Tibial artery (tissue), 4 donors: Measurements from ENCODE around the gene KCNA2.

Experiments used
- DNase-seq, 2 donors: peaks; one replicate each; pipeline ENCODE4 v3.0.0-alpha.2; 2019
- H3K27ac ChIP-seq, 2 donors: fragments of 200-600 bp; sonication (generic) in 1 of 2; 1 replicate in 1 of 2; 2 replicates in 1 of 2; pipeline ENCODE4 v1.5.1; 2018 to 2019; ENCODE audit warnings: mild to moderate bottlenecking in 1 of 2
- H3K27me3 ChIP-seq, 2 donors: fragments of 200-600 bp; sonication (generic) in 1 of 2; one replicate each; pipeline versions ENCODE4 v1.5.1 to v1.6.0; 2016 to 2019
- H3K36me3 ChIP-seq, 3 donors: fragments of 200-600 bp; sonication (generic) in 2 of 3; one replicate each; pipeline ENCODE4 v1.5.1; 2016 to 2019; ENCODE audit warnings: mild to moderate bottlenecking in 2 of 3
- H3K4me1 ChIP-seq, 4 donors: fragments of 200-600 bp; sonication (generic) in 2 of 4; 1 replicate in 3 of 4; 2 replicates in 1 of 4; pipeline ENCODE4 v1.5.1; 2016 to 2019
- H3K4me3 ChIP-seq, 2 donors: fragments of 200-600 bp; sonication (generic) in 1 of 2; 1 replicate in 1 of 2; 2 replicates in 1 of 2; pipeline ENCODE4 v1.5.1; 2018 to 2019; ENCODE audit warnings: mild to moderate bottlenecking in 2 of 2
- H3K9me3 ChIP-seq, 3 donors: fragments of 200-600 bp; sonication (generic) in 1 of 3; one replicate each; pipeline ENCODE4 v1.5.1; 2016 to 2019
- CTCF ChIP-seq, 2 experiments: fragments of 200-600 bp in 1 of 2; fragments of 450-650 bp in 1 of 2; IDR thresholded peaks; one replicate each; pipeline ENCODE4 v1.5.1; 2017 to 2019; ENCODE audit warnings: antibody characterized with exemption in 2 of 2, mild to moderate bottlenecking in 1 of 2, moderate library complexity in 1 of 2
- intact Hi-C: fragments of 100-400 bp; cut with DNase I; formaldehyde crosslinking; loops from one replicate; pipeline ENCODE4 v1.15.0; 2023; ENCODE audit warnings: low total_unique reads

The KCNA2 gene

GRCh38 chr1:110555807-110556470 lies 50.2 kb downstream of the KCNA2 start:
- no peak for TF ChIP-seq CTCF (IDR thresholded peaks at IDR 0.05)
- Histone ChIP-seq H3K27me3 (peaks cover 0 to 2% of the 10 kb centered on the region in 2 donors), H3K27ac (peak overlapping the region in 1 of 2 donors; percentile 57), H3K36me3 (no peaks in the 10 kb centered on the region), H3K4me3 (peak overlapping the region; percentile 43 to 52), H3K9me3 (no peaks in the 10 kb centered on the region), H3K4me1 (peaks cover 0 to 20% (median 13%) of the 10 kb centered on the region in 4 donors)
- intact Hi-C loops, result loop anchor here (10.0 kb wide), 1 partner anchor 59 kb away; no protein-coding TSS in a partner anchor
- DNase-seq, result peak; percentile 31 to 77

DNA sequence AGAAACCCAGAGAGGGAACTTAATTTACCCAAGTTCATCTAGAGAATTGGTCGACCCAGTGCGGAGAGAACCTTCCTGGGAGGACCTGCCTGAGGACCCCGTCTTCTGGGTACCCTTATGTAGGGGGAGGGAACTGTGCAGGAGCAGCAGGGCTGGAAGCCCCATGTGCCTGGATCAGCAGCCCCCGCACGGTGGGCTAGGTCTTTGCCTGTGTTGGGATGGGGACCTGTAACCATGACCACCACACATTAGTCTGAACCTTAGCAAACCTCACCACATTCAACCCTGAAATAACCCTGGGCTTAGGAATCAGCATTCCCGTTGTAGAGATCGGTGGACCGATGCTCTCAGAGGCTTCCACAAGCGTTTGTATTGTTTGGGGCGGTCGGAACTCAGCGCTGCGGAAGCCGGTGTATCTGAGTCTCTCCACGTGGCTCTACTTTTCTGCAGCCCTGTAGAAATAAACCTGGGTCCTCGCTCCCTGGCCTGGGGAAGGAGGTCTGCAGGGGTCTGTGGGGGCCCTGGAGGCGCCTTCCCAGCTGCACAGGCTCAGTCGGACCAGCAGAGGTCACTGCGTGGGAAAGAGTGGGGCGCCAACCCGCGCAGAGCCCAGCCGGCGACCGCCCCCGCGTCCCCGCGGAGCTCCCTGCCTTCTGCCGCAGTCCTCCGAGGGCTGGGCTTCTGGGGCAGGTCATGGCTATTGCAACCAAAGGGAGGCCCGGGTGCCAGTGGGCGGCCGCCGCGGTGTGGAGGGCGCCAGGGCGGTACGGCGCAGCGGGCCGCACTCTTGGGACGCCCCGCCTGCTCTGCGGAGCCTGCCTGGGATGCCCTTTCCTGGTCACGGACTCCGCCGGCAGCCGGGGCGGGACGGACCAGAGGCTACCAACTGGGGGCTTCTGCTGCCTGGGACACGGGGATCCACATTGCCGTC lies 51.0 kb downstream of the KCNA2 start:
- no peaks in the 10 kb centered on the region for H3K9me3 ChIP-seq
- intact Hi-C loops, result loop anchor here (10.0 kb wide), 1 partner anchor 60 kb away; no protein-coding TSS in a partner anchor
- peaks cover 0 to 6% of the 10 kb centered on the region in 2 donors for H3K27me3 ChIP-seq

GRCh38 chr1:110551278-110551809 lies 54.8 kb downstream of the KCNA2 start:
- TF ChIP-seq CTCF (IDR thresholded peaks at IDR 0.05), result no peak
- H3K4me1 ChIP-seq, result peaks cover 0 to 17% (median 11%) of the 10 kb centered on the region in 4 donors
- no peak overlapping the region for H3K27ac ChIP-seq
- no peak for DNase-seq
- peaks cover 0 to 9% of the 10 kb centered on the region in 2 donors for H3K27me3 ChIP-seq
- intact Hi-C loops, result loop anchor here (10.0 kb wide), 1 partner anchor 63 kb away; no protein-coding TSS in a partner anchor
- H3K36me3 ChIP-seq, result no peaks in the 10 kb centered on the region
- H3K9me3 ChIP-seq, result no peaks in the 10 kb centered on the region
- H3K4me3 ChIP-seq, result no peak overlapping the region

More for the DNA sequence above, 51.0 kb downstream of the KCNA2 start:
- Histone ChIP-seq H3K36me3 (no peaks in the 10 kb centered on the region), H3K4me3 (peak overlapping the region; percentile 43 to 52), H3K27ac (peak overlapping the region in 1 of 2 donors; percentile 57), H3K4me1 (peaks cover 0 to 20% (median 13%) of the 10 kb centered on the region in 4 donors)
- peak; percentile 27 to 77 for DNase-seq
- TF ChIP-seq CTCF (IDR thresholded peaks at IDR 0.05), result peak; percentile 66 to 70

DNA sequence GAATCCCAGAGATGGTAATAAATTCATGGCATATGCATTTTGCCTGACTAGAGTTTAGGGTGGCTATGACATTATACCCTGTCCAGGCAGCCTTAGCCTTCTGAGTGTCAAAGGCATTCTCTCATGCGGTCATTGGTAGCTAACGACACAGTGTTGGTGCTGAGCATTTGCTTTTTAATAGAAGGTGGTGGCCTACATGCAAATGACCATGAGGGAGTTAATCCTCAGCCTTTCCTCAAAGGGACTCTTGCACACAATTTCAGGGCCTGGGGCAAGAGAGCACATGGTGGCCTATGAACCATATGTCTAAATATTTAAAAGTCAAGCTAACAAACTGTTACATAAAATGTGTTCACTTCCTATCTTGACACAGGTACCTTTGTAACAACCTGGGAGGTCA lies 56.3 kb downstream of the KCNA2 start:
- H3K36me3 ChIP-seq, result no peaks in the 10 kb centered on the region
- intact Hi-C loops, result loop anchor here (10.0 kb wide), 1 partner anchor 65 kb away; no protein-coding TSS in a partner anchor

More for the DNA sequence above, 56.3 kb downstream of the KCNA2 start:
- DNase-seq, result no peak
- Histone ChIP-seq H3K27me3 (peaks cover 0 to 9% of the 10 kb centered on the region in 2 donors), H3K27ac (no peak overlapping the region), H3K9me3 (no peaks in the 10 kb centered on the region), H3K4me1 (peaks cover 0 to 2% (median under 1%) of the 10 kb centered on the region in 4 donors), H3K4me3 (no peak overlapping the region)
- no peak for TF ChIP-seq CTCF (IDR thresholded peaks at IDR 0.05)
